Adrenal gland (tissue), 12 donors: Measurements from ENCODE around the gene GABRQ. TPM values are rescaled to one million over a fixed set of nuclear protein-coding genes. Genes with fewer than 3 reads are reported as not detected.
"Not testable (repeated sequence)": the region's sequence is repeated elsewhere in the genome, so short reads cannot be mapped to it uniquely, and the experiment has no call there.

Experiments used
- DNase-seq, 7 donors: peaks; one replicate each; pipeline ENCODE4 v3.0.0-alpha.2; 2019 to 2020
- H3K27ac ChIP-seq, 5 donors: fragments of 200-600 bp; sonication (generic) in 4 of 5; 1 replicate in 3 of 5; 2 replicates in 2 of 5; pipeline versions ENCODE4 v1.5.1 to v1.8.0; 2016 to 2020; ENCODE audit warnings: mild to moderate bottlenecking in 1 of 5
- H3K27me3 ChIP-seq: fragments of 200-600 bp; 2 replicates; pipeline ENCODE4 v1.8.0; 2021
- H3K36me3 ChIP-seq, 2 donors: fragments of 200-600 bp; replicated peaks in 1 of 2; 1 replicate in 1 of 2; 2 replicates in 1 of 2; pipeline versions ENCODE4 v1.5.1 to v1.8.0; 2018 to 2022
- H3K4me1 ChIP-seq, 2 donors: fragments of 200-600 bp; replicated peaks in 1 of 2; 1 replicate in 1 of 2; 2 replicates in 1 of 2; pipeline versions ENCODE4 v1.5.1 to v1.8.0; 2018 to 2021
- H3K4me3 ChIP-seq, 4 donors: fragments of 200-600 bp; sonication (generic) in 3 of 4; one replicate each; pipeline ENCODE4 v1.5.1; 2016 to 2018
- H3K9me3 ChIP-seq, 3 donors: fragments of 200-600 bp; sonication (generic) in 1 of 3; replicated peaks in 1 of 3; 1 replicate in 2 of 3; 2 replicates in 1 of 3; pipeline versions ENCODE4 v1.5.1 to v1.8.0; 2016 to 2021
- CTCF ChIP-seq, 6 experiments: fragments of 450-650 bp in 4 of 6; fragments of 200-600 bp in 2 of 6; sonication (generic) in 1 of 6; IDR thresholded peaks; 1 replicate in 5 of 6; 2 replicates in 1 of 6; pipeline versions ENCODE4 v1.5.1 to v1.8.0; 2016 to 2021; ENCODE audit warnings: antibody characterized with exemption in 6 of 6, mild to moderate bottlenecking in 2 of 6, moderate library complexity in 1 of 6
- POLR2A ChIP-seq, 2 donors: fragments of 450-650 bp; IDR thresholded peaks; one replicate each; pipeline ENCODE4 v1.6.1; 2017; ENCODE audit warnings: antibody characterized with exemption in 2 of 2, mild to moderate bottlenecking in 2 of 2, moderate library complexity in 1 of 2
- WGBS, 4 donors: extraction: QIAGEN DNeasy Blood & Tissue Kit in 2 of 4; methylation state at CpG; one replicate each; pipeline versions ENCODE4 v1.1.5 to v1.1.7; 2013 to 2017; 5-methylcytosine and 5-hydroxymethylcytosine counted together
- intact Hi-C, 2 donors: fragments of 100-400 bp; cut with DNase I; formaldehyde crosslinking; loops; one replicate each; pipeline versions ENCODE4 v1.14.1 to v1.15.0; 2022 to 2023
- polyA plus RNA-seq, 3 donors: library from polyadenylated mRNA; stranded (reverse); fragments of 200-250 nt in 2 of 3; fragments of 350-450 nt in 1 of 3; fragmentation: Illumina TruSeq in 1 of 3; extraction: RNeasy Lipid Tissue Mini Kit (QIAGEN cat#74804) in 1 of 3; gene quantifications; one replicate each; pipeline ENCODE4 v1.2.3, GENCODE V29; 2013 to 2014
- total RNA-seq, 9 donors: library from RNA; depleted of rRNA in 4 of 9; stranded (reverse); fragments of >200 nt in 4 of 9; fragments of 120-200 nt in 1 of 9; fragmentation: NEBNext Ultra II Directional in 1 of 9; extraction: Animal tissue kit (Norgen Biotek cat#: 25700) in 1 of 9; gene quantifications; one replicate each; pipeline versions ENCODE4 v1.1.0 to v1.2.4, GENCODE V29; 2013 to 2023
- donor health status: healthy with polysubstance abuse.
- donor health status: Bipolar disorder and iron deficiency.
- donor health status: DM: yes; HTN: yes; CAD: no.
- donor health status: DM: no; HTN: no; CAD: no.
- donor health status: DM: no; HTN: no; CAD: no.
- donor health status: DM: yes; HTN: yes; CAD: no.

Gene GABRQ
- total and polyA plus RNA-seq, 12 donors: 0.11 to 4.1 (median 0.70) TPM; not detected in 4

GRCh38 chrX:152656890-152657289 lies 19.2 kb downstream of the GABRQ start:
- intact Hi-C loops: no loop called here
- peaks cover 8% of the 10 kb centered on the region for H3K27me3 ChIP-seq
- no peak for DNase-seq
- no peaks in the 10 kb centered on the region for H3K9me3 ChIP-seq
- no peaks in the 10 kb centered on the region for H3K36me3 ChIP-seq
- H3K4me3 ChIP-seq: no peak overlapping the region
- no peak for TF ChIP-seq POLR2A (IDR thresholded peaks at IDR 0.05)
- TF ChIP-seq CTCF (IDR thresholded peaks at IDR 0.05): no peak
- H3K27ac ChIP-seq: no peak overlapping the region
- H3K4me1 ChIP-seq: no peaks in the 10 kb centered on the region
- WGBS, 4 donors: 64 to 73% (median 71%) methylated on average over 7 of the region's 7 CpGs

GRCh38 chrX:152658302-152658701 lies 20.6 kb downstream of the GABRQ start:
- 37 to 100% (median 43%) methylated on average over 1 to 2 of the region's 2 CpGs for WGBS, 4 donors
- no peaks in the 10 kb centered on the region for H3K36me3 ChIP-seq
- H3K27me3 ChIP-seq: peaks cover 16% of the 10 kb centered on the region
- no peaks in the 10 kb centered on the region for H3K9me3 ChIP-seq
- intact Hi-C loops: no loop called here
- TF ChIP-seq POLR2A (IDR thresholded peaks at IDR 0.05) (no peak), CTCF (IDR thresholded peaks at IDR 0.05) (no peak)
- no peak overlapping the region for H3K27ac ChIP-seq
- no peak overlapping the region for H3K4me3 ChIP-seq
- DNase-seq: no peak
- no peaks in the 10 kb centered on the region for H3K4me1 ChIP-seq

GRCh38 chrX:152663086-152663485 lies 25.4 kb downstream of the GABRQ start:
- H3K4me1 ChIP-seq: no peaks in the 10 kb centered on the region
- no peak overlapping the region for H3K4me3 ChIP-seq
- no peak overlapping the region for H3K27ac ChIP-seq
- no peaks in the 10 kb centered on the region for H3K36me3 ChIP-seq
- no peaks in the 10 kb centered on the region for H3K9me3 ChIP-seq
- intact Hi-C loops: no loop called here
- WGBS, 4 donors: 42 to 79% (median 59%) methylated on average over 3 to 4 of the region's 4 CpGs
- TF ChIP-seq POLR2A (IDR thresholded peaks at IDR 0.05) (no peak), CTCF (IDR thresholded peaks at IDR 0.05) (no peak)
- peaks cover 13% of the 10 kb centered on the region for H3K27me3 ChIP-seq
- DNase-seq: no peak

GRCh38 chrX:152674135-152674534 lies 36.4 kb downstream of the GABRQ start:
- TF ChIP-seq CTCF (IDR thresholded peaks at IDR 0.05) (no peak), POLR2A (IDR thresholded peaks at IDR 0.05) (no peak)
- no peaks in the 10 kb centered on the region for H3K27me3 ChIP-seq
- intact Hi-C loops: no loop called here
- H3K4me3 ChIP-seq: no peak overlapping the region
- no peaks in the 10 kb centered on the region for H3K4me1 ChIP-seq
- H3K27ac ChIP-seq: no peak overlapping the region
- WGBS, 4 donors: 64 to 70% (median 66%) methylated on average over 2 of the region's 2 CpGs
- H3K36me3 ChIP-seq: no peaks in the 10 kb centered on the region
- no peak for DNase-seq
- no peaks in the 10 kb centered on the region for H3K9me3 ChIP-seq

- H3K36me3 ChIP-seq, DNase-seq, H3K27ac ChIP-seq, H3K4me1 ChIP-seq, intact Hi-C loops, H3K4me3 ChIP-seq, H3K9me3 ChIP-seq, H3K27me3 ChIP-seq: not testable (repeated sequence)
- 73 to 82% (median 76%) methylated on average over 3 of the region's 3 CpGs for WGBS, 4 donors
Measured at GRCh38 chrX:152674652-152675051, 37.0 kb downstream of the GABRQ start.

GRCh38 chrX:152681012-152681411 lies 43.3 kb downstream of the GABRQ start:
- no CpG with 5 or more reads among the region's 3 CpGs for WGBS, 4 donors
- intact Hi-C loops, H3K4me3 ChIP-seq: not testable (repeated sequence)

GRCh38 chrX:152697952-152698931 lies 60.5 kb downstream of the GABRQ start, which contains the start of gene MAGEA3:
TSS of gene MAGEA3 (plus strand) at chrX:152698794. CDS start at chrX:152700833, 2,039 bp downstream.
- 82 to 89% methylated on average over 6 to 7 of the region's 34 CpGs; no CpG with 5 or more reads in 2 of the 4 donors for WGBS, 4 donors
- H3K27me3 ChIP-seq, DNase-seq: not testable (repeated sequence)

More at GRCh38 chrX:152681012-152681411, 43.3 kb downstream of the GABRQ start:
- H3K36me3 ChIP-seq, DNase-seq, H3K4me1 ChIP-seq, H3K27me3 ChIP-seq, H3K27ac ChIP-seq, H3K9me3 ChIP-seq: not testable (repeated sequence)

More at GRCh38 chrX:152697952-152698931, 60.5 kb downstream of the GABRQ start, which contains the start of gene MAGEA3:
- H3K27ac ChIP-seq, H3K4me1 ChIP-seq, intact Hi-C loops, H3K4me3 ChIP-seq, H3K36me3 ChIP-seq, H3K9me3 ChIP-seq: not testable (repeated sequence)
